Umbilical cord (tissue), 2 donors: ENCODE measurements around the gene CDK6. TPM values are rescaled to one million over a fixed set of nuclear protein-coding genes. Genes with fewer than 3 reads are reported as not detected.
"Not testable (repeated sequence)": the region's sequence is repeated elsewhere in the genome, so short reads cannot be mapped to it uniquely, and the experiment has no call there.

Source experiments
- DNase-seq: peaks from one replicate; pipeline ENCODE4 v3.0.0-alpha.2; 2015; ENCODE audit warnings: low spot score
- total RNA-seq: library from RNA; depleted of rRNA; stranded (reverse); fragments of >200 nt; gene quantifications from one replicate; pipeline ENCODE4 v1.2.3, GENCODE V29; 2014; ENCODE audit warnings: low replicate concordance; ENCODE audit not compliant: insufficient read depth

CDK6 gene
- total RNA-seq, 1 donor from 2014 or later, result 118 TPM

DNA sequence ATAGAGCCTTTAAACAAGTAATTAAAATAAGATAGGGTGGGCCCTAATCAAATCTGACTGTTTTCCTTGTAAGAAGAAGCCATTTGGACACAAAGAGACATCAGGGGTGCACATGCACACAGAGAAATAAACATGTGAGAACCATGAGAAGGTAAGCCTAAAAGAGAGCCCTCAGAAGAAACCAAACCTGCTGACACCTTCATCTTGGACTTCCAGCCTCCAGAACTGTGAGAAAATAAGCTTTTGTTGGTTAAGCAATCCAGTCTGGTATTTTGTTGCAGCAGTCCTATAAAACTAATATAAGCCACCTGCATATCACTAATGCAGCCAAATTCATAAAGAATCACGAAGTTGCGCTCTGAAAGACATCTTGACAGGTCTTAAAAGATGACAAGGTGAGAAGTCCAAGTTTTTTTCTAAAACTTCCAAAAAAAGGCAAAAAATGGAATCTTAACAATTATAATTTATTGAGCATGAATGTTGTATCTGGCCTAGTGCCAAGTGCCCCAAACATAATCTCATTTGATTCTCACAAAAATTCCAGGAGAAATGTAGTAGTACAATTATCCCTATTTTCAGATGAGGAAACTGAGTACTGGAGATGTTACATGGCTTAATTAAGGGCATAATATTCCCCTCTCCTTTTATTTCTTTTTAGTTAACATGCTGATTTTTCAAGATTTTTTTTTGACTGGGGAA is 211.9 kb downstream of the CDK6 start:
- DNase-seq, result no peak

DNA sequence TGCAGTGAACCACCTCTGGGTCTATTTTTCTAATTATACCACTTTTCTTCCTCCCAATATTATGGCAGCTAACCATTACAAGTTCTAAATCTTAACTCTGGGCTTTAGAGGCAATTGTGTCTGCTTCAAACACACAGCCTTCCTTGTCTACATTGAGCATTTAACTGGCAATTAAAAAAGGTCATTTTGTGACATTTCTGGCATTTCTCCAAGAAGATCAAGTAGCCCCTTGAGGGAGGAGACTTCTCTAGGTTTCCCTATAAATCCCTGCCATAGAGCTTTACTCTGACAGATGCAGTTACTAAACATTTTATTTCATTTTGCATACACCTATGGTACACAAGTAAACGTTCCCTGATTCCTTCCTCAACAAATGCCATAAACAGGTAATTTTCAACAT is 212.8 kb downstream of the CDK6 start:
- DNase-seq, result no peak

GRCh38 chr7:92622685-92623084 is 213.7 kb downstream of the CDK6 start:
- no peak for DNase-seq

GRCh38 chr7:92622030-92622429 is 214.3 kb downstream of the CDK6 start:
- DNase-seq, result peak; percentile 29

- DNase-seq, result no peak
Observed at GRCh38 chr7:92621561-92622023, 214.8 kb downstream of the CDK6 start.

- peak; percentile 87 for DNase-seq
Observed at GRCh38 chr7:92621026-92621540, 215.3 kb downstream of the CDK6 start.

DNA sequence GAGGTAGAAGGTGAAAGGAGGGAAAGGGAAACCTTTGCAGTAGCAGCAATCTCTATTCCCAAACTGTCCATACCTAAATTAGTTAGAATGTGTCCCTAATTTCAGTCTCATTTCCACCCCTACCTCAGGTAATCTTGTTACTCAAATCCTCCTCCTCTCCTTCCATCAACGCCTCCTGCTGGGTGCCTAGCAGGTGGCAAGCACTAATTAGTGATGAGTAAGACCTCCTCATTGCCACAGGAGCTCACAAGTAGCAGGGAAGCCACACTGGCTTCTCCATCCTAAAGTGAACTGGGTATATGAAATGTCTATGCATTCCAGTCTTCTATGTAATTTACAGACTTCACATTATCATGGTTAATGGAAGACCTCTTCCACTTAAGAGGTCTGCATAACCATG is 220.5 kb downstream of the CDK6 start:
- no peak for DNase-seq

DNA sequence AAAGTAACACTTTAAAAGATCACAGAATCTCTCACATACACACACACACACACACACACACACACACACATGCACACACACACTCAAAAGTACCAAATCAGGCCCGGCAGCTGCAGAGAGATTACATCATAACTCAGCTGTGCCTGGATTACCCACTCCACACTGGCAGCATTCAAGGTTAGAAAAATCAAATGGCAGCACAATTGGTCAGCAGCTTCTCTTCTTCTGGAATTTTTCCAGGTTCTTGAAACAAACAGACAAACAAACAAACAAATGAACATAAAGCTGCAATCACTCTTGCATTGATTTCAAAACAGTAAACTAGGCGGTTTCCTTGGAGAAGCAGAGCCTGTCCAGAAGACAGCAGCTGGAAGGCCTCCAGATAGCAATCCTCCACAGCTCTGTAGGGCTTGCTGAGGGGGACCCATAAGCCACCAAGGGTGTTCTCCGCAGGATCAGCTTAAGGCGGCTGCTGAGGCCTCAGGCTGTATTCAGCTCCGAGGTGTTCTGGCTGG is 221.7 kb downstream of the CDK6 start:
- peak; percentile 83 for DNase-seq

DNA sequence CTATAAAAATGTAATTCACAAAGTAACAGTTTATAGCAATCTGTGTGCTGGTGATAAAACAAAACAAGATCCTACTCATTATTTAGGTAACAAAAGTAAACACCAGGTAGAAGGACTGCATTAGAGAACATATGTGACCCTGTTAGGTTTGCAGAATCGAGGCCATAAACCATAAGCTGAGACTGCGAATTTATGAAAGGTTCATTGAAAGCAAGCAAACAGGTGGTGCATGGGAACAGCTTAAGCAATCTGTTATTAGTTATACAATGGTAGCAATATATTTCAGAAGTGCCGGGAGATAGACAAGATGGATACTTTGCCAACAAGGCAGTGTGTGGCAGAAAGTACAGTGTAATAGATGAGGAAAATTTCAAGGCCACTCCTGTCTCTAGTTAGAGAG is 222.7 kb downstream of the CDK6 start:
- DNase-seq, result no peak

DNA sequence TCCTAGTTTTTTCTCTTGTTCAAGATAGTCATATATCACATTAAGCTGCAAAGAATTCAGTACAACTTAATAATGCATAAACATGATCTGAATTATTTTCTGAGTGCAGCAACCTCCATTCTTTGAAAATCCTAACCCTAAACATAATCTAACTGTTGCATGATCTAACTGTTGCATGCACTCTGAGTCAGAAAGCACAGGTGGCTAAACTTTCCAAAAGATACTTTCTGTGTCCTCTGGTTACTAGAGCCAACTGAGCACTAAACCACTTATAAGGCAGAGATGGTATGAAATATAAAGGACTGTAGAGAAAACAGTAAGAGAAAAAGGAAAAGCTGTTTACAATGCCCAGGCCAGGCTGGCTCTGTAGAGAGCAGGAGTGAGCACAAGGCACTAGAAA is 223.2 kb downstream of the CDK6 start:
- no peak for DNase-seq

DNA sequence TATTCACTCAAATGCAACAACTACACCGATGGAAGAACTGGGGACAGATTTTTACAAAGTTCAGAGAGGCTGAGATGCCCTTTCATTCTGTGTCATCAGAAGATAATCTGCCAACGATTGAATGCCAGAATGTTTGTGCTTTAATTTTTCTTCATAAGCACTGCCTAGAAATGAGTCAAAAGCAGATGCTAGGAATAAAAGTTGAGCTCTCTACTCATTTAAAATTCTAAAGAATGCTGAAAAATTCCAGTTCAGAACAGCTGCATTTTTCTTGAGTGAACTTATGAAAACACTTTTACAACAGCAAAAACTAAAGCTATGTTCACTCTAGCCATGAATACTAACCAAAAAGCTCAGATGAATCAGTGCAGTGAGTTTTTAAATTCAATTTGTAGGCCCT is 223.9 kb downstream of the CDK6 start:
- peak; percentile 86 for DNase-seq

- DNase-seq, result no peak
Observed at GRCh38 chr7:92611735-92612134, 224.6 kb downstream of the CDK6 start.

DNA sequence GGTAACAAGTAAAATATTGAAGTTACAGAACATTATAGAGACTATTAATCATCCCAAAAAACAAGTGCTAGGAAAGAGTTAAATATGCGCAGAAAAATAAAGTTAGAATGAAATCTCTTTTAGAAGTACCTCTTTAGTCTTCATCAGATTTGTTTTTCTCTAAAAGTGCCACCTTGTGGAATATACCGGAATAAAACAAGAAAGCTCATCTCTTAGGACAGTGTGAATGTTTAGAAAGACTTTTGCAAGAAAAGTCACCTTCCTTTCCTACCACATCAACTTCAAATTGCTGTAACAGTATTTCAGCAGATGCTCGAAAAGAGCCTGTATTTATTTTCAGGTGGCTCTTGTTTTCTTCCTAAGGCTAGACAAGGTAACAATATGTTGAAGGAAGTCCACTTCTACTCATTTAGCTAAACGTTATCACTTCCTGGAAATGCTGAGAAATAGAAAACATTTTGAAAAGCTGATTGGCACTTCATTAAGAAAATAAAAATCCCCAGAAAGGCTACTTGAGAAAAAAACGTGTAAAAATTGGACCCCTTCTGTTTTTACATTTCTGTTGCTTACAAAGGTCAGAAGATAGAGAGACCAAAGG is 226.4 kb downstream of the CDK6 start:
- DNase-seq, result peak; percentile 30

DNA sequence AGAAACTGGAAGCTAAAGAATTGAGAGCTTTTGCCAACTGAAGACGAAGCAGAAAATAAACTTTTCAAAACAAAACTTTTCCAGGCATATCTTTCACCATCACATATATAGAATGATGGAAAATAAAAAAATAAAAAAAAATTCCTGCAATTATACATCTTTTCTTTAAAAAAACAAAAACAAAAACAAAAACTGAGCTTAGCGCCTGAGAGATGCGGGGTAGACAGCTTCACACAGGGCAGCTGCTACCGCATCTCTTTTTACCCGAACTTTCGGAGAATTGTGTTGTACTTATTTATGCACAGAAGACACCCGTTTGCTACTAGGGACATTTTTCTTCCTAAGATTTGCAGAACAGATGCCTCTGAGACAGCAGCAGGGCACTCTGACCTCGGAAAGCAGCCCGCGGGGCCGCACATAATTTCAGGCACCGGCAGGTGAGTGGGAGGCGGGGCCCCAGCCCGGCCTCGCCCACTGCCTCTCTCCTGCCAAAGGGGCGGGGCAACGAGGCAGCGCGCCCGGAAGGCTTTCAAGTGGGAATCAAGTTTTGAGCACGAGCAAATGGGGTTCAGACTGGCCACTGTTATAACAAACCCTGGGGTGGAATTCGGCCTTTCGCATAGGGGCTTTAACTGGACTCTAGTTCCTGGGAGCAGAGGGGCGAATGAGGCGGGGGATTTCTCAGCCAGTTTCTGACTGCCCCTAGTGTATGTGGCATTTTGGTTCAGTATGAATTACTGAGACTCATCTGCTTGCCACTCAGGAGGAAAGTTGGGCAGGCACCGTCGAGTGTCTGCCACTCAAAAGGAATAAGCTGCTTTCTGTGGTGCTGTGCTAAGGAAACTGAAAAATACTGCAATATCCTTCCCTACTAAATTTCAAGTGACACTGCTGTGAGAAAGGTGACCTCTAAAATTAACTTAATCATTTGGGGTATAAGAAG is 227.7 kb downstream of the CDK6 start:
- DNase-seq, result no peak

- no peak for DNase-seq
Observed at GRCh38 chr7:92606985-92607384, 229.4 kb downstream of the CDK6 start.

- not testable (repeated sequence) for DNase-seq
Observed at GRCh38 chr7:92604517-92604916, 231.9 kb downstream of the CDK6 start.

- no peak for DNase-seq
Observed at GRCh38 chr7:92603089-92603445, 233.3 kb downstream of the CDK6 start.

DNA sequence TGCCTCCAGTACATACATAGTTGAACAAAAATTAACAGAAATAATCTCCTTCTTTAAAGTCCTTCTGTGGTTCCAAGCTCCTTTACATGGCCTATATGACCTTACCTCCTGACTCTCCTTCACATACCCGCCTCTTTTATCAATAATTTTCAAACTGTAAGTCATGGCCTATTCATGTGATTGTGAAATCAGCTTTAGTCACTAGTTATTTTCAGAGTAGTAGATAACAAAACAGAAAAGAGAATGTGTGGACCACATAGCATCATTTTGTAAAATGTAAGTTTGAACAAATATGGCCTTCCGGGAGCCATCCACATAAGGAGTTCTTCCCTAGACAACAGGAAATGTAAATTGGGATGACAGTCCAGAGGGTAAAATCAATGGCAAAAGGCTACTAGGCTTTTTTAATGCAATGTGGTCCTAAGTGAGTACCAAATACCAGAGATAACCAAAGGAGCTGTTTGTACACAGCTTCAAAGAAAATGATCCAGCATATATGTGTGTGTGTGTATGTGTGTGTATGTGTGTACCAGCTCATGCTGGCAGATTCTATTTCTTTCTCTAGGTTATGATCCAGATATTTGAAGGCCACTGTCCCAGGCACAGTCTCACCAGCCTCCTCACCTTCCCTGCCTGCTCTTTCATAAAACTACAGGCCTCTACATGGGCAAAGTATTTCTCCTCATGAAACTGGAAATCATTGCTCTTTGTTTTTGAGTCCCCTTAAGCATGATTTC is 233.9 kb downstream of the CDK6 start:
- no peak for DNase-seq

GRCh38 chr7:92598310-92598981 is 237.9 kb downstream of the CDK6 start:
- DNase-seq, result no peak

GRCh38 chr7:92595281-92595680 is 241.1 kb downstream of the CDK6 start:
- no peak for DNase-seq

DNA sequence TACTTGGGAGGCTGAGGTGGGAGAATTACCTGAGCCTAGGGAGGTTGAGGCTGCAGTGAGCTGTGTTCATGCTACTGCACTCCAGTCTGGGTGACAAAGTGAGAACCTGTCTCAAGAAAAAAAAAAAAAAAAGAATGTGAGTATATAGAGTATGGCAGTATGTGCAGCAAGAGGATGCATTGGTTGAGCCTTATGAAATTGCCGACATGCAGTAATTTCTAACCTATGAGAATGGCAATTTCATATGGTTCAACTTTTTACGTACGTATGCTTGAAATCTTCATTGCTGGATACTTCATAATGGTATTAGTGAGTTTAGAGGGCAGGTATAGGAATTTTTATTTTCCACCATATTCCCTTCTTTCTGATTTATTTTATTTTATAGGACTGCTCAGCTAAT is 241.6 kb downstream of the CDK6 start:
- DNase-seq, result no peak
